Left renal pelvis (tissue), 4 donors: Measurements from ENCODE around the gene ODF2. TPM values are rescaled to one million over a fixed set of nuclear protein-coding genes. Genes with fewer than 3 reads are reported as not detected.
A peak's percentile ranks its signal among the peaks of the same experiment; 100 is the strongest.
"Not testable (repeated sequence)": the region's sequence is repeated elsewhere in the genome, so short reads cannot be mapped to it uniquely, and the experiment has no call there.

Source experiments
- DNase-seq, 4 donors: peaks; one replicate each; pipeline ENCODE4 v3.0.0-alpha.2; 2013; ENCODE audit warnings: low read depth in 4 of 4, low spot score in 3 of 4
- polyA plus RNA-seq, 4 donors: library from polyadenylated mRNA; unstranded; fragments of 120-200 nt; gene quantifications; one replicate each; pipeline ENCODE4 v1.2.1, GENCODE V29; 2013; ENCODE audit not compliant: insufficient read length in 4 of 4

ODF2 gene
- polyA plus RNA-seq, 4 donors = 29.8 to 51.4 (median 45.3) TPM

GRCh38 chr9:128422783-128423150 lies 33.0 kb upstream of the ODF2 start:
- DNase-seq = no peak

GRCh38 chr9:128423356-128423755 lies 32.5 kb upstream of the ODF2 start:
- DNase-seq = not testable (repeated sequence)

- no peak for DNase-seq
These were observed 31.5 kb upstream of the ODF2 start for GRCh38 chr9:128424268-128424780.

- DNase-seq = no peak
These were observed 26.9 kb upstream of the ODF2 start for GRCh38 chr9:128428644-128429512.

GRCh38 chr9:128429513-128430086 lies 26.2 kb upstream of the ODF2 start:
- DNase-seq = no peak

- DNase-seq = no peak
These were observed 24.6 kb upstream of the ODF2 start for GRCh38 chr9:128431207-128431606.

GRCh38 chr9:128434340-128434739 lies 21.5 kb upstream of the ODF2 start:
- DNase-seq = no peak

- DNase-seq = no peak
These were observed 20.2 kb upstream of the ODF2 start for GRCh38 chr9:128435611-128436010.

- DNase-seq = peak in 1 of 4 donors; percentile 46
These were observed 17.3 kb upstream of the ODF2 start for GRCh38 chr9:128438343-128439109.

- DNase-seq = no peak
These were observed 16.5 kb upstream of the ODF2 start for GRCh38 chr9:128439273-128439672.

GRCh38 chr9:128442150-128442549 lies 13.7 kb upstream of the ODF2 start:
- no peak for DNase-seq

GRCh38 chr9:128446505-128446904 lies 9.3 kb upstream of the ODF2 start:
- not testable (repeated sequence) for DNase-seq

GRCh38 chr9:128448746-128449145 lies 7.1 kb upstream of the ODF2 start:
- no peak for DNase-seq

- no peak for DNase-seq
These were observed 815 bp upstream of the ODF2 start for GRCh38 chr9:128454991-128455390.

GRCh38 chr9:128456613-128457061 lies 831 bp downstream of the ODF2 start:
- peak in 1 of 4 donors; percentile 8 for DNase-seq

GRCh38 chr9:128457207-128457606 lies 1.4 kb downstream of the ODF2 start:
- DNase-seq = no peak

- DNase-seq = no peak
These were observed 3.2 kb downstream of the ODF2 start for GRCh38 chr9:128459011-128459410.

- DNase-seq = no peak
These were observed 13.3 kb downstream of the ODF2 start for GRCh38 chr9:128469070-128469469.

GRCh38 chr9:128470560-128470959 lies 14.8 kb downstream of the ODF2 start:
- DNase-seq = no peak

- no peak for DNase-seq
These were observed 17.3 kb downstream of the ODF2 start for GRCh38 chr9:128473104-128473503.

GRCh38 chr9:128475867-128476266 lies 20.1 kb downstream of the ODF2 start:
- no peak for DNase-seq
